Measurements from ENCODE around the gene MAU2. TPM values are rescaled to one million over a fixed set of nuclear protein-coding genes. Genes with fewer than 3 reads are reported as not detected.

Gene MAU2
- total and polyA plus RNA-seq, 2 of the 13 experiments (the other 11 are each of a cell fraction or from before 2014, with no cell fraction given): 16.8 to 33.8 TPM

DNA sequence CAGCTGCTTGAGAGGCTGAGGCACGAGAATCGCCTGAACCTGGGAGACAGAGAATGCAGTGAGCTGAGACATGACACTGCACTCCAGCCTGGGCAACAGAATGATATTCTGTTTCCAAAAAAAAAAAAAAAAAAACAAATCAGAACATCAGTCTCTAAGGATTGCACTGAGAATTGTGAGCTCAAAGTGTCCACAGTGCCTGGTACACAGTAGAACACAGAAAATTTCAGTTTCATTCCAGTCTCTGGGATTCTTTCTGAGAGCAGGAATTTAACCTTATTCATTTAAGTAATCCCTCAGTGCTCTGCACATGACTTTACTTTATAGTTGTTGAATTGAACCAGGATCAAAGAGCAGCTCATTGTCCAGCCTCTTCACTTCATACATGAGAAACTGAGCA, 58.9 kb downstream of the MAU2 start:
- POLR2A ChIA-PET: interaction anchor here (1.1 kb wide), 1 partner anchor 26 kb away, joined by 7 read pairs; the partner anchor contains the start of gene GATAD2A
- peaks cover 70% of the 10 kb centered on the region for H3K4me1 ChIP-seq (ENCODE audit: insufficient read depth, low read length)
- no peak for ATAC-seq
- no peaks in the 10 kb centered on the region for H3K9me3 ChIP-seq (ENCODE audit: low read length)
- no peaks in the 10 kb centered on the region for H3K79me2 ChIP-seq (ENCODE audit: insufficient read depth, low read length)
- H3K9ac ChIP-seq (ENCODE audit: insufficient read depth, low read depth, low read length): no peak overlapping the region
- WGBS (ENCODE audit: low lambda C conversion rate): 5% methylated on average over 2 of the region's 2 CpGs
- no TSS peak for BruUV-seq (replicated peaks)
- no peak for DNase-seq (ENCODE audit: low spot score)
- no peak overlapping the region for H2AFZ ChIP-seq (ENCODE audit: low read length)
- in situ Hi-C loops (cut with HindIII; ENCODE audit: extremely low pct_ligation_motif_present, low pct_unique_long_range_greater_than_20kb): no loop called here
- no peak overlapping the region; a peak in 1 of 6 replicates for H3K4me3 ChIP-seq (replicated peaks in 1 of 3; ENCODE audit: insufficient read depth in 1 of 3, low read depth in 2 of 3, low read length in 3 of 3)
- H3K4me2 ChIP-seq (ENCODE audit: low read depth, low read length): peak overlapping the region; percentile 45; the same call in 1 of the 2 replicates
- intact Hi-C loops (cut with micrococcal nuclease; ENCODE audit: unreplicated experiment): no loop called here
- H3K27ac ChIP-seq (ENCODE audit: extremely low read length, insufficient read depth, low read length): no peak overlapping the region
- H3K36me3 ChIP-seq (replicated peaks in 1 of 2; ENCODE audit: control insufficient read depth in 1 of 2, insufficient read depth in 2 of 2, low read length in 2 of 2): no peaks in the 10 kb centered on the region
- CTCF ChIA-PET (ENCODE audit: low intra/inter-chr PET ratio, low total read pairs): no interaction called here
- no peak for FAIRE-seq
- H4K20me1 ChIP-seq (ENCODE audit: insufficient read depth, low read length): no peaks in the 10 kb centered on the region
- no peaks in the 10 kb centered on the region for H3K27me3 ChIP-seq (ENCODE audit: control insufficient read depth in 1 of 2, insufficient read depth in 2 of 2, low read length in 2 of 2)
- TF ChIP-seq, protein P1, sequence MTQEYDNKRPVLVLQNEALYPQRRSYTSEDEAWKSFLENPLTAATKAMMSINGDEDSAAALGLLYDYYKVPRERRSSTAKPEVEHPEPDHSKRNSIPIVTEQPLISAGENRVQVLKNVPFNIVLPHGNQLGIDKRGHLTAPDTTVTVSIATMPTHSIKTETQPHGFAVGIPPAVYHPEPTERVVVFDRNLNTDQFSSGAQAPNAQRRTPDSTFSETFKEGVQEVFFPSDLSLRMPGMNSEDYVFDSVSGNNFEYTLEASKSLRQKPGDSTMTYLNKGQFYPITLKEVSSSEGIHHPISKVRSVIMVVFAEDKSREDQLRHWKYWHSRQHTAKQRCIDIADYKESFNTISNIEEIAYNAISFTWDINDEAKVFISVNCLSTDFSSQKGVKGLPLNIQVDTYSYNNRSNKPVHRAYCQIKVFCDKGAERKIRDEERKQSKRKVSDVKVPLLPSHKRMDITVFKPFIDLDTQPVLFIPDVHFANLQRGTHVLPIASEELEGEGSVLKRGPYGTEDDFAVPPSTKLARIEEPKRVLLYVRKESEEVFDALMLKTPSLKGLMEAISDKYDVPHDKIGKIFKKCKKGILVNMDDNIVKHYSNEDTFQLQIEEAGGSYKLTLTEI (CRISPR knock-in tag; conservative IDR thresholded peaks at IDR 0.05): no peak
- TF ChIP-seq RARG (CRISPR knock-in tag; IDR thresholded peaks at IDR 0.05; ENCODE audit: low read depth): no peak
- no peak for TF ChIP-seq SIN3B (IDR thresholded peaks at IDR 0.05; ENCODE audit: low read length)
- TF ChIP-seq FOXC1 (CRISPR knock-in tag; IDR thresholded peaks at IDR 0.05; ENCODE audit: borderline replicate concordance): no peak
- no peak for TF ChIP-seq HMGA1 (CRISPR knock-in tag; conservative IDR thresholded peaks at IDR 0.05)
- TF ChIP-seq, protein P2, sequence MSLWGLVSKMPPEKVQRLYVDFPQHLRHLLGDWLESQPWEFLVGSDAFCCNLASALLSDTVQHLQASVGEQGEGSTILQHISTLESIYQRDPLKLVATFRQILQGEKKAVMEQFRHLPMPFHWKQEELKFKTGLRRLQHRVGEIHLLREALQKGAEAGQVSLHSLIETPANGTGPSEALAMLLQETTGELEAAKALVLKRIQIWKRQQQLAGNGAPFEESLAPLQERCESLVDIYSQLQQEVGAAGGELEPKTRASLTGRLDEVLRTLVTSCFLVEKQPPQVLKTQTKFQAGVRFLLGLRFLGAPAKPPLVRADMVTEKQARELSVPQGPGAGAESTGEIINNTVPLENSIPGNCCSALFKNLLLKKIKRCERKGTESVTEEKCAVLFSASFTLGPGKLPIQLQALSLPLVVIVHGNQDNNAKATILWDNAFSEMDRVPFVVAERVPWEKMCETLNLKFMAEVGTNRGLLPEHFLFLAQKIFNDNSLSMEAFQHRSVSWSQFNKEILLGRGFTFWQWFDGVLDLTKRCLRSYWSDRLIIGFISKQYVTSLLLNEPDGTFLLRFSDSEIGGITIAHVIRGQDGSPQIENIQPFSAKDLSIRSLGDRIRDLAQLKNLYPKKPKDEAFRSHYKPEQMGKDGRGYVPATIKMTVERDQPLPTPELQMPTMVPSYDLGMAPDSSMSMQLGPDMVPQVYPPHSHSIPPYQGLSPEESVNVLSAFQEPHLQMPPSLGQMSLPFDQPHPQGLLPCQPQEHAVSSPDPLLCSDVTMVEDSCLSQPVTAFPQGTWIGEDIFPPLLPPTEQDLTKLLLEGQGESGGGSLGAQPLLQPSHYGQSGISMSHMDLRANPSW (CRISPR knock-in tag; IDR thresholded peaks at IDR 0.05; ENCODE audit: borderline replicate concordance): no peak
- TF ChIP-seq, protein P3, sequence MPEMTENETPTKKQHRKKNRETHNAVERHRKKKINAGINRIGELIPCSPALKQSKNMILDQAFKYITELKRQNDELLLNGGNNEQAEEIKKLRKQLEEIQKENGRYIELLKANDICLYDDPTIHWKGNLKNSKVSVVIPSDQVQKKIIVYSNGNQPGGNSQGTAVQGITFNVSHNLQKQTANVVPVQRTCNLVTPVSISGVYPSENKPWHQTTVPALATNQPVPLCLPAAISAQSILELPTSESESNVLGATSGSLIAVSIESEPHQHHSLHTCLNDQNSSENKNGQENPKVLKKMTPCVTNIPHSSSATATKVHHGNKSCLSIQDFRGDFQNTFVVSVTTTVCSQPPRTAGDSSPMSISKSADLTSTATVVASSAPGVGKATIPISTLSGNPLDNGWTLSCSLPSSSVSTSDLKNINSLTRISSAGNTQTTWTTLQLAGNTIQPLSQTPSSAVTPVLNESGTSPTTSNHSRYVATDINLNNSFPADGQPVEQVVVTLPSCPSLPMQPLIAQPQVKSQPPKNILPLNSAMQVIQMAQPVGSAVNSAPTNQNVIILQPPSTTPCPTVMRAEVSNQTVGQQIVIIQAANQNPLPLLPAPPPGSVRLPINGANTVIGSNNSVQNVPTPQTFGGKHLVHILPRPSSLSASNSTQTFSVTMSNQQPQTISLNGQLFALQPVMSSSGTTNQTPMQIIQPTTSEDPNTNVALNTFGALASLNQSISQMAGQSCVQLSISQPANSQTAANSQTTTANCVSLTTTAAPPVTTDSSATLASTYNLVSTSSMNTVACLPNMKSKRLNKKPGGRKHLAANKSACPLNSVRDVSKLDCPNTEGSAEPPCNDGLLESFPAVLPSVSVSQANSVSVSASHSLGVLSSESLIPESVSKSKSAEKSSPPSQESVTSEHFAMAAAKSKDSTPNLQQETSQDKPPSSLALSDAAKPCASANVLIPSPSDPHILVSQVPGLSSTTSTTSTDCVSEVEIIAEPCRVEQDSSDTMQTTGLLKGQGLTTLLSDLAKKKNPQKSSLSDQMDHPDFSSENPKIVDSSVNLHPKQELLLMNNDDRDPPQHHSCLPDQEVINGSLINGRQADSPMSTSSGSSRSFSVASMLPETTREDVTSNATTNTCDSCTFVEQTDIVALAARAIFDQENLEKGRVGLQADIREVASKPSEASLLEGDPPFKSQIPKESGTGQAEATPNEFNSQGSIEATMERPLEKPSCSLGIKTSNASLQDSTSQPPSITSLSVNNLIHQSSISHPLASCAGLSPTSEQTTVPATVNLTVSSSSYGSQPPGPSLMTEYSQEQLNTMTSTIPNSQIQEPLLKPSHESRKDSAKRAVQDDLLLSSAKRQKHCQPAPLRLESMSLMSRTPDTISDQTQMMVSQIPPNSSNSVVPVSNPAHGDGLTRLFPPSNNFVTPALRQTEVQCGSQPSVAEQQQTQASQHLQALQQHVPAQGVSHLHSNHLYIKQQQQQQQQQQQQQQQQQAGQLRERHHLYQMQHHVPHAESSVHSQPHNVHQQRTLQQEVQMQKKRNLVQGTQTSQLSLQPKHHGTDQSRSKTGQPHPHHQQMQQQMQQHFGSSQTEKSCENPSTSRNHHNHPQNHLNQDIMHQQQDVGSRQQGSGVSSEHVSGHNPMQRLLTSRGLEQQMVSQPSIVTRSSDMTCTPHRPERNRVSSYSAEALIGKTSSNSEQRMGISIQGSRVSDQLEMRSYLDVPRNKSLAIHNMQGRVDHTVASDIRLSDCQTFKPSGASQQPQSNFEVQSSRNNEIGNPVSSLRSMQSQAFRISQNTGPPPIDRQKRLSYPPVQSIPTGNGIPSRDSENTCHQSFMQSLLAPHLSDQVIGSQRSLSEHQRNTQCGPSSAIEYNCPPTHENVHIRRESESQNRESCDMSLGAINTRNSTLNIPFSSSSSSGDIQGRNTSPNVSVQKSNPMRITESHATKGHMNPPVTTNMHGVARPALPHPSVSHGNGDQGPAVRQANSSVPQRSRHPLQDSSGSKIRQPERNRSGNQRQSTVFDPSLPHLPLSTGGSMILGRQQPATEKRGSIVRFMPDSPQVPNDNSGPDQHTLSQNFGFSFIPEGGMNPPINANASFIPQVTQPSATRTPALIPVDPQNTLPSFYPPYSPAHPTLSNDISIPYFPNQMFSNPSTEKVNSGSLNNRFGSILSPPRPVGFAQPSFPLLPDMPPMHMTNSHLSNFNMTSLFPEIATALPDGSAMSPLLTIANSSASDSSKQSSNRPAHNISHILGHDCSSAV (CRISPR knock-in tag; IDR thresholded peaks at IDR 0.05; ENCODE audit: borderline replicate concordance): no peak
- TF ChIP-seq CREB1 (IDR thresholded peaks at IDR 0.05): no peak
- TF ChIP-seq CREB1 (CRISPR knock-in tag; IDR thresholded peaks at IDR 0.05): no peak
- no peak for TF ChIP-seq ZC3H4 (CRISPR knock-in tag; IDR thresholded peaks at IDR 0.05; ENCODE audit: borderline replicate concordance)
- TF ChIP-seq SOX6 (IDR thresholded peaks at IDR 0.05): no peak
- no peak for TF ChIP-seq SOX6 (CRISPR knock-in tag; IDR thresholded peaks at IDR 0.05)
- no peak for TF ChIP-seq ERF (CRISPR knock-in tag; IDR thresholded peaks at IDR 0.05)
- no peak for TF ChIP-seq STAG1 (CRISPR knock-in tag; IDR thresholded peaks at IDR 0.05)

Data from HepG2 (cell line).